ENCODE data around the gene TRMU.

Gene TRMU, protein sequence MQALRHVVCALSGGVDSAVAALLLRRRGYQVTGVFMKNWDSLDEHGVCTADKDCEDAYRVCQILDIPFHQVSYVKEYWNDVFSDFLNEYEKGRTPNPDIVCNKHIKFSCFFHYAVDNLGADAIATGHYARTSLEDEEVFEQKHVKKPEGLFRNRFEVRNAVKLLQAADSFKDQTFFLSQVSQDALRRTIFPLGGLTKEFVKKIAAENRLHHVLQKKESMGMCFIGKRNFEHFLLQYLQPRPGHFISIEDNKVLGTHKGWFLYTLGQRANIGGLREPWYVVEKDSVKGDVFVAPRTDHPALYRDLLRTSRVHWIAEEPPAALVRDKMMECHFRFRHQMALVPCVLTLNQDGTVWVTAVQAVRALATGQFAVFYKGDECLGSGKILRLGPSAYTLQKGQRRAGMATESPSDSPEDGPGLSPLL

GRCh38 chr22:46335201-46336118, at the start of gene TRMU:
Gene TRMU, plus strand, starts transcription at chr22:46335714. Its CDS starts 51 bp downstream, at chr22:46335765.
- DNase-seq: peak; percentile 75

GRCh38 chr22:46286006-46286405, 49.5 kb upstream of the TRMU start:
- no peak for DNase-seq

DNA sequence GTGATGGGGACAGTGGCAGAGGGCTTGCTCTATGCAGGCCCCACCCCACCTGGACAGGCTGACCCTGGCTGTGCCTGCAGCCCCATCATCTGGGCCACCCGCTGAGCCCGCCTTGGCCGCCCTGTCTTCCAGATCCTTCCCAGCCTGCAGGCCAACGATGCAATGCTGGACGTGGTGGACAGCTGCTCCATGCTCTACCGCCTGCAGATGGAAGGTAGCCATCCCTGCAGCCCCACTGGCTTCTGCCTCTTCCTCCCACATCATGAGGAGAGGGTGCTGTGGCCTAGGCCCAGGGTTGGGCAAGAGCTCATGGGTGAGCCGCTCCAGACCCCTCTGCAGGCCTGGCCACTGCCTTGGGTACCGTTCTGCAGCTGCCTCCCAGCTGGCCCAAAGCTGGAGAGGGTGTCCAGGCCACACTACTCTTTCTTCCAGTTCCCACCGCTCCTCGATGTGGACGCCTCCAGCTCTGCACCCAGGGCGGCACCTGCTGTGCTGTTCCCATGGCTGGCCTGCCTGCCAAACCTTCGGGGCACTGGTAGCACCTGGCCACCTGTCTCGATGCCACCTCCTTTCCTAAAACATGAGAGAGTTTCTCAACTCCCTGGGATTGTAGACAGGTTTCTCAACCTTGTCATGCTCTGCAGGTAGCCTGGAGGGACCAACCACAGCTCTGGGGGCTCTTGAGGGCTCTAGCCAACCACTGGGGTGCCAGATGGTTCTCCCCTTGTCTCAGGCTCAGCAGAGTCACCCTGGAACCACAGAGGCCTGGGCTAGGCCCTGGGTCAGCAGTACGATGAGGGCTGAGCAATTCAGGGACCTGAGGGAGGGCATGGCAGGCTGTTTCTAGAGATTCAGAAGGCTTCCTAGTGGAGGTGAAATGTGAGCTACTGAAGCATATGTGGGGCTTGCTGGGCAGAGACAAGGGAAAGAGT, 48.3 kb upstream of the TRMU start:
- no peak for DNase-seq

DNA sequence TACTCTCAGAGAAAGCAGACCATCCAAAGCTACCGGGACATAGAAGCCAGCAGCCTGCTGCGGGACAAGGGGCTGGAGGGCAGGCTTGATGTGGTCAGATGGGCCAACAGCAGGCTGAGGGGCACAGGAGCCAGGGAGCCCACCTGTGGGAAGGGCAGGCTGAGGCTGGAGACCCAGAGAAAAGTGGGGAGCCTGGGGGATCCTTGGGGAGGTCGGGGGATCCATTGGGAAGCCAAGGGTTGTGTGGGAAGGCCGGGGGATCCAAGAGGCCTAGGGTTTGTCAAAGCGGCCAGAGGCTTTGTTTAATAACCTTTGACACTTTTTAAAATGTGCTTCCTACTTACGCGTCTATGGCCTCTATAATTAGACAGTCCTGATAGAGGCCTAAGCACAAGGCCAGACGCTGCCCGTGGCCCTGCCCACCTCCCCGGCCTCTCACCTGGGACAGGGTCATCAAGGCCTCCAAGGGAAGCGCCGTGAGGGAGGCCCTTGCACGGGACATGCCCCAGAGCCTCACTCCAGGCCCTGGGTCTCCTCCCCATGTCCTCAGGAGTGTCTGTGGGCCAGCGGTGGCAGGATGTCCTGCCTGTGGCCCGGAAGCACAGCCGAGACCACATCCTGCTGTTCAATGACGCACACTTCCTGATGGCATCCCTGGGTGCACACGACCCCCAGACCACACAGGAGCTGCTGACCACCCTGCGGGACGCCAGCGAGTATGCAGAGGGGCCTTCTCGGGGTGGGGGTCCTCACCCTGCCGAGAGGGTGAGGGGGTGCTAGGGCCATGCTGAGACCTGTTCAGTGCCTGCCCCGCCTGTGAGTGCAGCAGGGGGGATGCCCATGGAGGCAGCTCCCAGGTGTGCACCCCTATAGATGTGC, 47.4 kb upstream of the TRMU start:
- DNase-seq: peak; percentile 55

DNA sequence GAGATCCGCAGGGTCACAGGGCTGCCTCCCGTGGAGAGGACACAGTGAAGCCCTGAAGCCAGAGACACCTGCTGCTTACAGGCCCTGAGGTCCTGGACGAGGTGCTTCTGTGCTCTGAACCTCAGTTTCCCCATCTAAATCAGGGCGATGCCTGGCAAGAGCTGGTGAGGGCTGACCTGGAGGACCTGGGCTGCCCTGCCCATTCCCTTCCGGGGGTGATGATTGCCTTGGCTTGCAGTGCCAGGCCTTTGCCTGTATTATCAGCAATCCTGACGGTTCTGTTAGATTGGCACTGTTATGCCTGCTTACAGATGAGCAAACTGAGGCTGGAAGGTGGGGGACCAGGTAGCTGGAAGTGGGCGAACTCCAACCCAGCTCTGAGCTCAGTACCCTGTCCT, 46.7 kb upstream of the TRMU start:
- DNase-seq: no peak

DNA sequence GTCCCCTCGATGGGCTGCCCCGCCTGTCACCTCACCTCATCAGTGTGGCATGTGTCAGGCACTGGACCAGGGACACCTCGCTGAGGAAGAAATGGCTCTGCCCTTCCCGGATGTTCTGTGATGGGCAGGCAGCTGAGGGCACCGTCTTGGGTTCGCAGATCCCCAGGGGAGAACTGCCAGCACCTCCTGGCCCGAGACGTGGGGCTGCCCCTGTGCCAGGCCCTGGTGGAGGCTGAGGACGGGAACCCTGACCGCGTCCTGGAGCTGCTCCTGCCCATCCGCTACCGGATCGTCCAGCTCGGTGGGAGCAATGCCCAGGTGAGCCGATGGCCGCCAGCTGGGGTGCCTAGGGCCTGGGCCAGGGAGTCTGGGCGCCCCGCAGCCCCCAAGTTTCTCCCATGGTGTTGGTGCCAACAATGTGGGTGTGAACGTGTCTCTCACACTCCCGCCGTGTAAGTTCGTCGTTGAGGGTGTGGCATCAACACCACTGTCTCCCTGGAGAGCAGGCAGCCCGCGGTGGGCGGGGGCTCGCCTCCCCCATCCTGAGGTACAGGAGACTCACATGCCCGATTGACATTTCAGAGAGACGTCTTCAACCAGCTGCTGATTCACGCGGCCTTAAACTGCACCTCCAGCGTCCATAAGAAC, 46.1 kb upstream of the TRMU start:
- peak; percentile 66 for DNase-seq

- DNase-seq: peak; percentile 16
These were observed 45.2 kb upstream of the TRMU start for GRCh38 chr22:46290121-46290842.

- DNase-seq: no peak
These were observed 44.4 kb upstream of the TRMU start for GRCh38 chr22:46290843-46291785.

GRCh38 chr22:46292173-46292572, 43.3 kb upstream of the TRMU start:
- no peak for DNase-seq

DNA sequence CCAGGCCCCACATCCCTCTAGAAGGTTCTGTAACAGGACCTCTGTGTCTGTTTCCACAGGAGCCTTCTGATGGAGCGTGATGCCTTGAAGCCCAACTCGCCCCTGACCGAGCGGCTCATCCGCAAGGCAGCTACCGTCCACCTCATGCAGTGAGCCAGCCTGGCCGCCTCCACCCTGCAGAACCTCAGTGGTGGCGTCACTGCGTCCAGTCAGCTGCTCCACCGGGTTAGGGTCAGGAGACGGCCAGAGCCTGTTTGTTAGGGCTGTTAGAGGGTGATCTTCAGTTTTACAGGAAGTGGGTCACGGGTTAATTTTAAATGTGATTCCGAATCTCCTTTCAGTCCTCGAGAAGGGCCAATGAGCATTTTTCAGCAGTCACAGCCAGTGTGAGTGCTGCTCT, 42.8 kb upstream of the TRMU start:
- no peak for DNase-seq

- DNase-seq: no peak
These were observed 41.8 kb upstream of the TRMU start for GRCh38 chr22:46293577-46294260.

DNA sequence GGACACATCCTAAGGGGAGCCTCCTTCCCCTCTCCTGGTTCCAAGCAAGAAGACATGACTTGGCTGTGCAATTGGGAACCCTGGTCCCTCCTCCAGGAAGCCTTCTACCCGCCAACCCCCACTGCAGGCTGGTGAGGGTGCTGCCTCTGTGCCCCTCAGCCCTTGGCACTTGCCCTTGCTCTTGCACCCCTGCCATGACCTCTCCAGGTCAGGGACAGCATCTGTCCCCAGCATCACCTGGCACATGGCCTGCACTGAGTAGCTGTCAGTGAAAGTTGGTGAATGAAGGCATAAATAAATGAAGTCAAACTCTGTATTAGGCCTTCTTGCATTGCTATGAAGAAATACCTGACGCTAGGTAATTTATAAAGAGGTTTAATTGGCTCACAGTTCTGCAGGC, 40.7 kb upstream of the TRMU start:
- no peak for DNase-seq

GRCh38 chr22:46295277-46295971, 40.1 kb upstream of the TRMU start:
- DNase-seq: no peak

GRCh38 chr22:46296257-46297150, 39.0 kb upstream of the TRMU start, which contains the start of gene GTSE1:
Gene GTSE1, plus strand, starts transcription at chr22:46296870. Its CDS starts 531 bp downstream, at chr22:46297401.
- DNase-seq: peak; percentile 98

- no peak for DNase-seq
These were observed 38.2 kb upstream of the TRMU start for GRCh38 chr22:46297151-46297812.

DNA sequence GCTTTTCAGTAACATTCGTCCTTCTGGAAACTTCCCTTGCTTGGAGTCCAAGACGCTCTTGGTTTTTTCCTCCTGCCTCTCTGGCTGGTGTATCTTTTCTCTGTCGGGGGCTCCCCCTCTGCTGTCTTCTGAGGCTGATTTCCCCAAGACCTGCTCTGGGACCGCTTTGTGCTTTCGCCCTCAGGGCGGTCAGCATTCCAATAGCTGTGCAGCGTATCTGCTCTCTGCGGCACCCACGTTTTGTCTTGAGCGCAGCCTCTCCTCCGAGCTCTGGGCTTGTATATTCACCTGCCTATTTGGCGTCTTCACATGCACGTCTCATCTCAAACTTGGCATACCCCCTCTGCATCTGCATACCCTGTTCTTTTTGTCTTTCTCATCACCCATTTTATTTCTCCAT, 36.4 kb upstream of the TRMU start:
- no peak for DNase-seq
